NB4 (cell line): ENCODE data around the gene KLHDC9.

Experiments used
- CTCF ChIP-seq: IDR thresholded peaks from one replicate; pipeline ENCODE4 v1.5.1; 2012; ENCODE audit warnings: low read depth, low read length
- MAX ChIP-seq: IDR thresholded peaks from 2 replicates; pipeline ENCODE4 v1.6.1; 2011; ENCODE audit warnings: low read depth, low read length
- POLR2A ChIP-seq: IDR thresholded peaks from 2 replicates; pipeline ENCODE4 v1.6.1; 2011; ENCODE audit warnings: mild to moderate bottlenecking; ENCODE audit not compliant: insufficient read length; ENCODE audit errors: extremely low read depth

GRCh38 chr1:161122967-161123366 is 24.8 kb downstream of the KLHDC9 start:
- TF ChIP-seq CTCF (no peak), MAX (no peak), POLR2A (no peak)
